ENCODE data around the gene HPX.

Gene HPX

DNA sequence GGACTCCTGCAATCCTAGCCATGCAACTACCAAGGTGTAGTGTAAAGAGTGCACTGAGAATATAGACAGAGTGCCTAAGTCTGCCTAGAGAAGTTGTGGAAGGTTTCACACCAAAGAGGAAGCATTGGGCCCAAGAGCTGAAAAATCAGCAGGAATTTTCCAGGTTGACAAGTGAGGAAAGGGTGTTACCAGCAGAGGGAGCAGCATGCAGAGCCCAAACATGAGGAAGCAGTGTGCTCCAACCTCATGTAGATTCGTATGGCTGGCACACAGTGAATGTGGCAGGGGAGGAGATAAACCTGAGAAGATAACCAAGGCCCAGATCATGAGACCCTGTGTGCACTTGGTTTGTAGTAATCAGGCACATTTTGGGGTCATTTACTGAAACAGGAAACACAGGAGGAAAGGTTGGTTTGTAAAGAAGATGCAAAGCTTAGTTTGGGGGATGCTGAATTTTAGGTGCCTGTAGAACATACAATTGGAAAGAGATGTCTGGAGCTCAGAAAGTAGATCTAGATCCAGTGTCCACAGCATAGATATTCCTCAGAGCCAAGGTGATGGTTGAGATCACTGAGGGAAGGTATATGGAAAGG, 1.7 kb downstream of the HPX start:
- TF ChIP-seq, protein P1, sequence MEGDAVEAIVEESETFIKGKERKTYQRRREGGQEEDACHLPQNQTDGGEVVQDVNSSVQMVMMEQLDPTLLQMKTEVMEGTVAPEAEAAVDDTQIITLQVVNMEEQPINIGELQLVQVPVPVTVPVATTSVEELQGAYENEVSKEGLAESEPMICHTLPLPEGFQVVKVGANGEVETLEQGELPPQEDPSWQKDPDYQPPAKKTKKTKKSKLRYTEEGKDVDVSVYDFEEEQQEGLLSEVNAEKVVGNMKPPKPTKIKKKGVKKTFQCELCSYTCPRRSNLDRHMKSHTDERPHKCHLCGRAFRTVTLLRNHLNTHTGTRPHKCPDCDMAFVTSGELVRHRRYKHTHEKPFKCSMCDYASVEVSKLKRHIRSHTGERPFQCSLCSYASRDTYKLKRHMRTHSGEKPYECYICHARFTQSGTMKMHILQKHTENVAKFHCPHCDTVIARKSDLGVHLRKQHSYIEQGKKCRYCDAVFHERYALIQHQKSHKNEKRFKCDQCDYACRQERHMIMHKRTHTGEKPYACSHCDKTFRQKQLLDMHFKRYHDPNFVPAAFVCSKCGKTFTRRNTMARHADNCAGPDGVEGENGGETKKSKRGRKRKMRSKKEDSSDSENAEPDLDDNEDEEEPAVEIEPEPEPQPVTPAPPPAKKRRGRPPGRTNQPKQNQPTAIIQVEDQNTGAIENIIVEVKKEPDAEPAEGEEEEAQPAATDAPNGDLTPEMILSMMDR (conservative IDR thresholded peaks at IDR 0.05; ENCODE audit: control insufficient read depth, insufficient read depth, low read depth, low read length) = peak; percentile 89
- peak; percentile 69 for DNase-seq (ENCODE audit: low read depth)
- no peak overlapping the region for H3K4me3 ChIP-seq (ENCODE audit: control insufficient read depth, low read depth, low read length)

DNA sequence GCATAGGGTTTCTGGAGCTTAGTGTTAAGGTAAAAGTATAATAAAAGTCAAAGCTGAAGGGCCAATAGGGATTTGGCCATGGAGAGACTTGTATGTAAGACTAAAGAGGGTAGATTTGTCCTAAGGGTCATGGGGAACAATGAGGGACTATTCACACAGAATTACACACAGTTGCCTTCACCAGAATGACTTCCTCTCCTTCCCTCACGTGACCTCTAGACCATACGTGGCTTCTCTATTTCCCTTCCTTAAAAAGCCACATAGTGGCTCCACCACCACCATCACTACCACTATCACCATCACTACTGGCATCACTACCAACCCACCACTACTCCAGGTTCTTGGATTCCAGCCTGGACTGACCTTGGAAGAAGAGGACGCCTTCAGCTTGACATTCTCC, 2.8 kb downstream of the HPX start:
- DNase-seq (ENCODE audit: low read depth) = no peak
- TF ChIP-seq, protein P1 (conservative IDR thresholded peaks at IDR 0.05; ENCODE audit: control insufficient read depth, insufficient read depth, low read depth, low read length) = no peak
- H3K4me3 ChIP-seq (ENCODE audit: control insufficient read depth, low read depth, low read length) = no peak overlapping the region

DNA sequence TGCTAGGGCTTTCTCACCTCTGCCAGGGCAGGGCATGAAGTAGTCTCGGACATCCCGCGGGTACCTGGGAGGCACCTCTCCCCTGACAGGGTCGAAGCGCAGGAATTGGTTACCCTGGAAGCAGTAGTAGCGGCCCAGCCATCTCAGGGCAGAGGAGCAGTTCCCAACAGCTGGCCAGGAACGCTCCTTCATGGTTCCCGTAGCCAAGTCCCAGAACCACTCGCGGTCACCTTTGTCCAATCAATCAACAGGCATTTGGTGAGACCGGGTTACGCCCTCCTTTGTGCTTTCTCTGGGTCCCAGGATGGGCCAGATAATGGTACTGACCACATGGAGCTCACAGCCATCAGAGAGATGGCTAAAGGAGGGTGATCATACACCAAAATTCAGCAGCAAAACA, 3.4 kb downstream of the HPX start:
- TF ChIP-seq, protein P1 (conservative IDR thresholded peaks at IDR 0.05; ENCODE audit: control insufficient read depth, insufficient read depth, low read depth, low read length) = no peak
- no peak for DNase-seq (ENCODE audit: low read depth)
- H3K4me3 ChIP-seq (ENCODE audit: control insufficient read depth, low read depth, low read length) = no peak overlapping the region

DNA sequence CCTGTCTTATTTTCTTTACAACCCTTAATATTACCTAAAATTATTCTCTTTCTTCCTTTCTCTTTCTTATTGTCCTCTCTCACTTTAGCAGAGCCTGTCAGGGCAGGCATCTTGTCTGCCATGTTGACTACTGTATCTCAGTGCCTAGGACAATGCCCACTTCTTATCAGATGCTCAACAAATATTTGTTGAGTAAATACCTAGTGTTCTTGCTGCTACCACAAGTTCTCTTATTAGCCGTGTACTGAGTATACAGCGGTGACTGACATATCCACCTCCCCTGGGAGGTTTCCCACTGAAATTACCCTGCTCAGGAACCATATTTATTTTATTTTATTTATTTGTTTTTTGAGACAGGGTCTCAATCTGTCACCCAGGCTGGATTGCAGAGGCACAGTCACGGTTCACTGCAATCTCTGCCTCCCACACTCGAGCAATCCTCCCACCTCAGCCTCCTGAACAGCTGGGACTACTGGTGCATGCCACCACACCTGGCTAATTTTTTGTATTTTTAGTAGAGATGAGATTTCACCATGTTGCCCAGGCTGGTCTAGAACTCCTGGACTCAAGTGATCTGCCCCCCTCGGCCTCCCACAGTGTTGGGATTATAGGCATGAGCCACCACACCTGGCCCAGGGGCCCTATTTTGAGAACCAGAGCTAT, 6.7 kb downstream of the HPX start:
- TF ChIP-seq, protein P1 (conservative IDR thresholded peaks at IDR 0.05; ENCODE audit: control insufficient read depth, insufficient read depth, low read depth, low read length) = no peak
- DNase-seq (ENCODE audit: low read depth) = no peak
- no peak overlapping the region for H3K4me3 ChIP-seq (ENCODE audit: control insufficient read depth, low read depth, low read length)

DNA sequence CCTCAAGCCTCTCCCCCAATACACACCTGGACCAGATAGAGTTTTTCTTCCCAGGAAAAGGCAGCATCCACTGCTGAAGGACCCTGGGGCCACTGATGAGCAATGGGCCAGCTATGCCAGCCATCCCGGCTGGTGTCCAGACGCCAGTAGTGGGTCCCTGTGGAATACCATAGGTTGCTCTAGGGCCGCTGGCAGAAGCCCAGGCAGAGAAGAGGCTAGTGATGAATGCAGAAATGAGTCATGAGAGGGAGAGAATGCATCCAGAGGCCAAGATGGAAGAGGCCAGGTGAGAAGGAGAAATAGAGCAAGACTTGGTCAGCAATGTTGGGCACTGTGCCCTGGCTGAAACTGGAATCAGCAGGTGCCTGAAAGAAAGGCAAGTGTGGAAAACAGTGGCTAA, 8.9 kb downstream of the HPX start:
- DNase-seq (ENCODE audit: low read depth) = peak; percentile 86
- TF ChIP-seq, protein P1 (conservative IDR thresholded peaks at IDR 0.05; ENCODE audit: control insufficient read depth, insufficient read depth, low read depth, low read length) = no peak

DNA sequence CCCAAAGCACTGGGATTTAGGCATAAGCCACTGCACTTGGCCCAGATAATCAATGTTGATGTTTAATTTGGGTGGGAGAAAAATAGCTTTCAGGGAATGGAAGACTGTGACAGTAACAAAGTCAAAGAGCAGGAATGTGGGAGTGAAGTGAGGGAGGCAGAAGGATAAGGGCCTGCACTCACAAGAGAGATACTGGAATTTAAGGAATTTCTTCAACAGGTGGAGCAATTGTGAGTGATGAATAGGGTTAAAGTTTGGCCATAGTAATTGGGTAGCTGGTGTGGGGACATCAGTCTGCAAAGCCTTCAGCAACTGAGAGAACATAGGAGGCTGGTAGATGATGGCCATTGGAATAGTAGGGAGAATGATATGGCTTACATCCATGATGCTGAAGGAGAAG, 13.3 kb downstream of the HPX start:
- TF ChIP-seq, protein P1 (conservative IDR thresholded peaks at IDR 0.05; ENCODE audit: control insufficient read depth, insufficient read depth, low read depth, low read length) = no peak
- DNase-seq (ENCODE audit: low read depth) = no peak
- H3K4me3 ChIP-seq (ENCODE audit: control insufficient read depth, low read depth, low read length) = no peak overlapping the region

More for the DNA sequence above, 8.9 kb downstream of the HPX start:
- H3K4me3 ChIP-seq (ENCODE audit: control insufficient read depth, low read depth, low read length) = no peak overlapping the region
